ENCODE data around the gene TECR.
"Not testable (repeated sequence)": the region's sequence is repeated elsewhere in the genome, so short reads cannot be mapped to it uniquely, and the experiment has no call there.

TECR gene

GRCh38 chr19:14612242-14612641, 82.8 kb downstream of the TECR start:
- WGBS (ENCODE audit: insufficient coverage): 90% methylated on average over 4 of the region's 5 CpGs
- H3K9me3 ChIP-seq (ENCODE audit: control extremely low read depth in 1 of 5, control insufficient read depth in 4 of 5, insufficient read depth in 2 of 5, low read depth in 1 of 5, low read length in 4 of 5); H3K27me3 ChIP-seq (replicated peaks in 2 of 5; ENCODE audit: control insufficient read depth in 4 of 5, insufficient read depth in 5 of 5, low read length in 4 of 5); POLR2A ChIA-PET; H3K36me3 ChIP-seq (ENCODE audit: control insufficient read depth in 4 of 4, insufficient read depth in 4 of 4, low read length in 3 of 4); H3K27ac ChIP-seq (ENCODE audit: insufficient read depth in 1 of 2, low read depth in 1 of 2, low read length in 2 of 2, poor library complexity in 1 of 2, severe bottlenecking in 2 of 2); H3K4me3 ChIP-seq (ENCODE audit: control insufficient read depth in 1 of 7, extremely low read depth in 1 of 7, insufficient read depth in 4 of 7, low read depth in 2 of 7, low read length in 6 of 7); DNase-seq: not testable (repeated sequence)
- CTCF ChIA-PET: interaction anchor here (1.4 to 1.8 kb wide), 2 partner anchors 38 to 95 kb away, joined by 3 to 7 read pairs; no protein-coding TSS in a partner anchor
- H3K4me1 ChIP-seq (ENCODE audit: control extremely low read depth in 1 of 4, control insufficient read depth in 4 of 4, insufficient read depth in 4 of 4, low read length in 3 of 4): peaks cover 4 to 21% (median 18%) of the 10 kb centered on the region in 4 experiments

- CTCF ChIA-PET: interaction anchor here (1.0 to 1.8 kb wide), 2 partner anchors 22 to 38 kb away, joined by 3 to 7 read pairs; no protein-coding TSS in a partner anchor
These were observed 83.3 kb downstream of the TECR start for GRCh38 chr19:14612657-14613056.

GRCh38 chr19:14613399-14614098, 84.2 kb downstream of the TECR start:
- H3K4me1 ChIP-seq (ENCODE audit: control extremely low read depth in 1 of 4, control insufficient read depth in 4 of 4, insufficient read depth in 4 of 4, low read length in 3 of 4): peaks cover 4 to 21% (median 18%) of the 10 kb centered on the region in 4 experiments
- H3K27ac ChIP-seq (ENCODE audit: insufficient read depth in 1 of 2, low read depth in 1 of 2, low read length in 2 of 2, poor library complexity in 1 of 2, severe bottlenecking in 2 of 2); H3K27me3 ChIP-seq (replicated peaks in 2 of 5; ENCODE audit: control insufficient read depth in 4 of 5, insufficient read depth in 5 of 5, low read length in 4 of 5); H3K9me3 ChIP-seq (ENCODE audit: control extremely low read depth in 1 of 5, control insufficient read depth in 4 of 5, insufficient read depth in 2 of 5, low read depth in 1 of 5, low read length in 4 of 5); POLR2A ChIA-PET; H3K36me3 ChIP-seq (ENCODE audit: control insufficient read depth in 4 of 4, insufficient read depth in 4 of 4, low read length in 3 of 4): not testable (repeated sequence)
- DNase-seq: peak in 2 of 3 donors; percentile 54 to 65
- CTCF ChIA-PET: interaction anchor here (1.0 to 1.8 kb wide), 2 partner anchors 23 to 39 kb away, joined by 3 to 7 read pairs; no protein-coding TSS in a partner anchor
- peak overlapping the region in 1 of 7 experiments; percentile 50 for H3K4me3 ChIP-seq (ENCODE audit: control insufficient read depth in 1 of 7, extremely low read depth in 1 of 7, insufficient read depth in 4 of 7, low read depth in 2 of 7, low read length in 6 of 7)
- 65% methylated on average over 11 of the region's 14 CpGs for WGBS (ENCODE audit: insufficient coverage)

More at GRCh38 chr19:14612657-14613056, 83.3 kb downstream of the TECR start:
- no peaks in the 10 kb centered on the region for H3K36me3 ChIP-seq (ENCODE audit: control insufficient read depth in 4 of 4, insufficient read depth in 4 of 4, low read length in 3 of 4)
- no peak for DNase-seq
- no peaks in the 10 kb centered on the region for H3K9me3 ChIP-seq (ENCODE audit: control extremely low read depth in 1 of 5, control insufficient read depth in 4 of 5, insufficient read depth in 2 of 5, low read depth in 1 of 5, low read length in 4 of 5)
- H3K4me1 ChIP-seq (ENCODE audit: control extremely low read depth in 1 of 4, control insufficient read depth in 4 of 4, insufficient read depth in 4 of 4, low read length in 3 of 4): peaks cover 4 to 21% (median 18%) of the 10 kb centered on the region in 4 experiments
- H3K4me3 ChIP-seq (ENCODE audit: control insufficient read depth in 1 of 7, extremely low read depth in 1 of 7, insufficient read depth in 4 of 7, low read depth in 2 of 7, low read length in 6 of 7): no peak overlapping the region
- WGBS (ENCODE audit: insufficient coverage): 97% methylated on average over 4 of the region's 4 CpGs
- POLR2A ChIA-PET: no interaction called here
- no peaks in the 10 kb centered on the region for H3K27me3 ChIP-seq (replicated peaks in 2 of 5; ENCODE audit: control insufficient read depth in 4 of 5, insufficient read depth in 5 of 5, low read length in 4 of 5)
- H3K27ac ChIP-seq (ENCODE audit: insufficient read depth in 1 of 2, low read depth in 1 of 2, low read length in 2 of 2, poor library complexity in 1 of 2, severe bottlenecking in 2 of 2): no peak overlapping the region

- Histone ChIP-seq H3K36me3 (ENCODE audit: control insufficient read depth in 4 of 4, insufficient read depth in 4 of 4, low read length in 3 of 4) (no peaks in the 10 kb centered on the region), H3K9me3 (ENCODE audit: control extremely low read depth in 1 of 5, control insufficient read depth in 4 of 5, insufficient read depth in 2 of 5, low read depth in 1 of 5, low read length in 4 of 5) (peaks cover 0 to 5% (median 2%) of the 10 kb centered on the region in 5 experiments), H3K4me3 (ENCODE audit: control insufficient read depth in 1 of 7, extremely low read depth in 1 of 7, insufficient read depth in 4 of 7, low read depth in 2 of 7, low read length in 6 of 7) (peak overlapping the region in 2 of 7 experiments; percentile 42 to 50), H3K27ac (ENCODE audit: insufficient read depth in 1 of 2, low read depth in 1 of 2, low read length in 2 of 2, poor library complexity in 1 of 2, severe bottlenecking in 2 of 2) (no peak overlapping the region), H3K27me3 (replicated peaks in 2 of 5; ENCODE audit: control insufficient read depth in 4 of 5, insufficient read depth in 5 of 5, low read length in 4 of 5) (peaks cover 0 to 2% (median 0%) of the 10 kb centered on the region in 5 experiments), H3K4me1 (ENCODE audit: control extremely low read depth in 1 of 4, control insufficient read depth in 4 of 4, insufficient read depth in 4 of 4, low read length in 3 of 4) (peaks cover 4 to 21% (median 18%) of the 10 kb centered on the region in 4 experiments)
- ChIA-PET POLR2A (no interaction called here), CTCF (interaction anchor here (1.8 kb wide), 1 partner anchor 40 kb away, joined by 7 read pairs; no protein-coding TSS in a partner anchor)
- peak; percentile 83 to 96 (median 95) for DNase-seq
- WGBS (ENCODE audit: insufficient coverage): no CpG with 5 or more reads among the region's 4 CpGs
These were observed 84.7 kb downstream of the TECR start for GRCh38 chr19:14614099-14614412.
